ENCODE data around the gene FCHSD2. TPM values are rescaled to one million over a fixed set of nuclear protein-coding genes. Genes with fewer than 3 reads are reported as not detected.
"Not testable (repeated sequence)": the region's sequence is repeated elsewhere in the genome, so short reads cannot be mapped to it uniquely, and the experiment has no call there.

FCHSD2 gene
- total RNA-seq, 1 experiment from 2014 or later: 7.1 TPM

DNA sequence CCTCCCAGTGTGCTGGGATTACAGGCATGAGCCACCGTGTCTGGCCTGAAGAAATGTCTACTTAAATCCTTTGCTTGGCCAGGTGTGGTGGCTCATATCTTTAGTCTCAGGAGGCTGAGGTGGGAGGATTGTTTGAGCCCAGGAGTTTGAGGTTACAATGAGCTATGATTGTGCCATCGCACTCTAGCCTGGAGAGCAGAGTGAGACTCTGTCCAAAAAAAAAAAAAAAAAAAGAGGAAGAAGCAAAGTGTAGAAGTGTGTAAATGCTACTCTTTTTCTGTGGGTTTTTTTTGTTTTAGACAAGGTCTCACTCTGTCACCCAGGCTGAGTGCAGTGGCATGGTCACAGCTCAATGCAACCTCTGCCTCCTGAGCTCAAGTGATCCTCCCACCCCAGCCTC, 334.3 kb downstream of the FCHSD2 start:
- TF ChIP-seq, protein P1, sequence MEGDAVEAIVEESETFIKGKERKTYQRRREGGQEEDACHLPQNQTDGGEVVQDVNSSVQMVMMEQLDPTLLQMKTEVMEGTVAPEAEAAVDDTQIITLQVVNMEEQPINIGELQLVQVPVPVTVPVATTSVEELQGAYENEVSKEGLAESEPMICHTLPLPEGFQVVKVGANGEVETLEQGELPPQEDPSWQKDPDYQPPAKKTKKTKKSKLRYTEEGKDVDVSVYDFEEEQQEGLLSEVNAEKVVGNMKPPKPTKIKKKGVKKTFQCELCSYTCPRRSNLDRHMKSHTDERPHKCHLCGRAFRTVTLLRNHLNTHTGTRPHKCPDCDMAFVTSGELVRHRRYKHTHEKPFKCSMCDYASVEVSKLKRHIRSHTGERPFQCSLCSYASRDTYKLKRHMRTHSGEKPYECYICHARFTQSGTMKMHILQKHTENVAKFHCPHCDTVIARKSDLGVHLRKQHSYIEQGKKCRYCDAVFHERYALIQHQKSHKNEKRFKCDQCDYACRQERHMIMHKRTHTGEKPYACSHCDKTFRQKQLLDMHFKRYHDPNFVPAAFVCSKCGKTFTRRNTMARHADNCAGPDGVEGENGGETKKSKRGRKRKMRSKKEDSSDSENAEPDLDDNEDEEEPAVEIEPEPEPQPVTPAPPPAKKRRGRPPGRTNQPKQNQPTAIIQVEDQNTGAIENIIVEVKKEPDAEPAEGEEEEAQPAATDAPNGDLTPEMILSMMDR (conservative IDR thresholded peaks at IDR 0.05; ENCODE audit: low read depth, low read length): no peak
- TF ChIP-seq EZH2phosphoT487 (IDR thresholded peaks at IDR 0.05; ENCODE audit: borderline replicate concordance, low read length) (no peak), EZH2 (IDR thresholded peaks at IDR 0.05; ENCODE audit: low read length, unreplicated experiment) (no peak)
- Histone ChIP-seq H3K36me3 (ENCODE audit: low read depth, low read length) (peaks cover 7% of the 10 kb centered on the region; the same call in 1 of the 2 replicates), H3K27me3 (ENCODE audit: low read length) (no peaks in the 10 kb centered on the region), H3K9me3 (ENCODE audit: low read length) (no peaks in the 10 kb centered on the region), H3K4me2 (ENCODE audit: low read length) (no peak overlapping the region), H3K27ac (ENCODE audit: low read length) (no peak overlapping the region), H3K9me2 (replicated peaks; ENCODE audit: low read length) (no peaks in the 10 kb centered on the region), H4K20me1 (ENCODE audit: low read length) (0 out of 2 replicates have a peak, but pooled peaks cover 7% of the 10 kb centered on the region), H2AFZ (ENCODE audit: low read length) (no peak overlapping the region), H3F3A (ENCODE audit: low read length, unreplicated experiment) (no peaks in the 10 kb centered on the region), H3K4me3 (ENCODE audit: low read length) (no peak overlapping the region), H3K9ac (ENCODE audit: low read length) (no peak overlapping the region), H3K79me2 (ENCODE audit: low read length) (peaks cover 20% of the 10 kb centered on the region), H3K4me1 (ENCODE audit: insufficient read depth, low read length) (peaks cover 12% of the 10 kb centered on the region)
- BruUV-seq (replicated peaks): no TSS peak
- intact Hi-C loops (cut with micrococcal nuclease): no loop called here
- CTCF ChIA-PET: no interaction called here
- no peak for DNase-seq
- ATAC-seq: no peak
- POLR2A ChIA-PET (ENCODE audit: unreplicated experiment): no interaction called here

DNA sequence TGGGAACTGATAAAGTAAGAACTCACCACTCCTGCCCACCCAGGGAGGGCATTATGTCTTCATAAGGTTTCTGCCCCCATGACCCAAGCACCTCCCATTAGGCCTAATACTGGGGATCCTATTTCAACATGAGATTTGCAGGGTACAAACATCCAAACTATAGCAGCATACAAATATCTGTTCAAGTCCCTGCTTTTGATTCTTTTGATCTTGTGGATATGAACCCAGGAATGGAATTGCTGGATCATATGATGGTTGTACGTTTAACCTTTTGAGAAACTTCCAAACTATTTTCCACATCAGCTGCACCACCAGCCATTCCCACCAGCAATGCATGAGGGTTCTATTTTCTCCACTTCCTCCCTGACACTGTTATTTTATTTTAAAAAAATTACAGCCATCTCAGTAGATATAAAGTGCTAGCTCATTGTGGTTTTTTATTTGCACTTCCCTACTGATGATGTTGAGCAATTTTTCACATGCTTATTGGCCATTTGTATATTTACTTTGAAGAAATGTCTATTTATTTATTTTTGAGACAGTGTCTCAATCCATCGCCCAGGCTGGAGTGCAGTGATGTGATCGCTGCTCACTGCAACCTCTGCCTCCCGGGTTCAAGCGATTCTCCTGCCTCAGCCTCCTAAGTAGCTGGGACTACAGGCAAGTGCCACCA, 335.0 kb downstream of the FCHSD2 start:
- H3K9me3 ChIP-seq (ENCODE audit: low read length): no peaks in the 10 kb centered on the region
- H3K4me1 ChIP-seq (ENCODE audit: insufficient read depth, low read length): peaks cover 7% of the 10 kb centered on the region
- no peaks in the 10 kb centered on the region for H3F3A ChIP-seq (ENCODE audit: low read length, unreplicated experiment)
- H2AFZ ChIP-seq (ENCODE audit: low read length): no peak overlapping the region
- ATAC-seq (no peak; the same call in 1 of the 2 replicates), DNase-seq (peak; percentile 28)
- 0 out of 2 replicates have a peak, but pooled peaks cover 3% of the 10 kb centered on the region for H4K20me1 ChIP-seq (ENCODE audit: low read length)
- ChIA-PET POLR2A (ENCODE audit: unreplicated experiment) (no interaction called here), CTCF (no interaction called here)
- H3K9ac ChIP-seq (ENCODE audit: low read length): no peak overlapping the region
- peaks cover 7% of the 10 kb centered on the region; the same call in 1 of the 2 replicates for H3K36me3 ChIP-seq (ENCODE audit: low read depth, low read length)
- H3K27me3 ChIP-seq (ENCODE audit: low read length): no peaks in the 10 kb centered on the region
- H3K4me3 ChIP-seq (ENCODE audit: low read length): no peak overlapping the region
- peaks cover 14% of the 10 kb centered on the region for H3K79me2 ChIP-seq (ENCODE audit: low read length)
- peak overlapping the region; percentile 16; the same call in 1 of the 2 replicates for H3K27ac ChIP-seq (ENCODE audit: low read length)
- no peaks in the 10 kb centered on the region for H3K9me2 ChIP-seq (replicated peaks; ENCODE audit: low read length)
- TF ChIP-seq EZH2phosphoT487 (IDR thresholded peaks at IDR 0.05; ENCODE audit: borderline replicate concordance, low read length) (no peak), EZH2 (IDR thresholded peaks at IDR 0.05; ENCODE audit: low read length, unreplicated experiment) (no peak)
- no TSS peak for BruUV-seq (replicated peaks)
- intact Hi-C loops (cut with micrococcal nuclease): no loop called here
- H3K4me2 ChIP-seq (ENCODE audit: low read length): no peak overlapping the region

DNA sequence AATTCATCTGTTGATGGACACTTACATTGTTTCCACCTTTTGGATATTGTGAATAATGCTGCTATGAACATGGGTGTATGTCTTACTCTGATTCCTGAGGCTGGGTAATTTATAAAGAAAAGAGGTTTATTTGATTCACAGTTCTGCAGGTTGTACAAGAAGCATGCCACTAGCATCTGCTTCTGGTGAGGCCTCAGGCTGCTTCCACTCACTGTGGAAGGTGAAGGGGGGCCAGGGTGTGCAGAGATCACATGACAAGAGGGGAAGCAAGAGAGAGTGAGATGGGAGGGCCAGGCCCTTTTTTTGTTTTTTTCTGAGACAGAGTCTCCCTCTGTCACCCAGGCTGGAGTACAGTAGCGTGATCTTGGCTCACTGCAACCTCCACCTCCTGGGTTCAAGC, 335.7 kb downstream of the FCHSD2 start:
- H3K27me3 ChIP-seq (ENCODE audit: low read length); H3K79me2 ChIP-seq (ENCODE audit: low read length); H3K4me2 ChIP-seq (ENCODE audit: low read length); H4K20me1 ChIP-seq (ENCODE audit: low read length); H3K27ac ChIP-seq (ENCODE audit: low read length); ATAC-seq; intact Hi-C loops (cut with micrococcal nuclease); H2AFZ ChIP-seq (ENCODE audit: low read length); H3F3A ChIP-seq (ENCODE audit: low read length, unreplicated experiment); POLR2A ChIA-PET (ENCODE audit: unreplicated experiment); CTCF ChIA-PET; H3K9ac ChIP-seq (ENCODE audit: low read length); H3K4me1 ChIP-seq (ENCODE audit: insufficient read depth, low read length); H3K9me3 ChIP-seq (ENCODE audit: low read length); H3K36me3 ChIP-seq (ENCODE audit: low read depth, low read length); H3K9me2 ChIP-seq (replicated peaks; ENCODE audit: low read length); DNase-seq; BruUV-seq (replicated peaks); H3K4me3 ChIP-seq (ENCODE audit: low read length): not testable (repeated sequence)
